Measurements from ENCODE around the gene TMEM18.

The TMEM18 gene

DNA sequence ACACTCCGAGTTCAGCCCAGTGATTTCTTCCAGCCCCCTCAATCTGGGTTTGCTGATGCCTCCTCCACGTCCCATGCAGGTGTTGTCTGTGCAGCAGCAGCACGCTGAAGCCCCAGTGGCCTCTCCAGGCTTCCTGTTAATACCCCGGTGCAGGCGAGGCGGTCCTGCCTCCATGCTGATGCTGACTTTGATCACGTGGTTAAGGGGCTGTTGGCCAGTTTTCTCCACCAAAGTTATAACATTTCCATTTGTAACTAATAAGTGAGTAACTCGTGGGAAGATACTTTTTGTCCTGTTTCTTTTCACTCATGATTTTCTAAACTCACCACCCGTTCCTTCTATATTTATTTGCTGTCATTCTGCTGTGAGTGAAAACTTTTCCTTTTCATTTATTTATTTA, 42.5 kb upstream of the TMEM18 start:
- no peak for TF ChIP-seq GLIS2 (tag by site-specific recombination; IDR thresholded peaks at IDR 0.05)
- TF ChIP-seq, protein P1, sequence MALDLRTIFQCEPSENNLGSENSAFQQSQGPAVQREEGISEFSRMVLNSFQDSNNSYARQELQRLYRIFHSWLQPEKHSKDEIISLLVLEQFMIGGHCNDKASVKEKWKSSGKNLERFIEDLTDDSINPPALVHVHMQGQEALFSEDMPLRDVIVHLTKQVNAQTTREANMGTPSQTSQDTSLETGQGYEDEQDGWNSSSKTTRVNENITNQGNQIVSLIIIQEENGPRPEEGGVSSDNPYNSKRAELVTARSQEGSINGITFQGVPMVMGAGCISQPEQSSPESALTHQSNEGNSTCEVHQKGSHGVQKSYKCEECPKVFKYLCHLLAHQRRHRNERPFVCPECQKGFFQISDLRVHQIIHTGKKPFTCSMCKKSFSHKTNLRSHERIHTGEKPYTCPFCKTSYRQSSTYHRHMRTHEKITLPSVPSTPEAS (tag by site-specific recombination; IDR thresholded peaks at IDR 0.05) = no peak
- TF ChIP-seq SP3 (tag by site-specific recombination; IDR thresholded peaks at IDR 0.05) = no peak
- no peak for TF ChIP-seq ZNF514 (tag by site-specific recombination; IDR thresholded peaks at IDR 0.05)
- no peak for TF ChIP-seq KLF10 (tag by site-specific recombination; IDR thresholded peaks at IDR 0.05)
- TF ChIP-seq ZNF426 (tag by site-specific recombination; IDR thresholded peaks at IDR 0.05) = no peak
- no peak for TF ChIP-seq YY1 (tag by site-specific recombination; IDR thresholded peaks at IDR 0.05)
- TF ChIP-seq ZNF548 (tag by site-specific recombination; IDR thresholded peaks at IDR 0.05) = no peak
- no peak for TF ChIP-seq ZNF473 (tag by site-specific recombination; IDR thresholded peaks at IDR 0.05)
- TF ChIP-seq, protein P2, sequence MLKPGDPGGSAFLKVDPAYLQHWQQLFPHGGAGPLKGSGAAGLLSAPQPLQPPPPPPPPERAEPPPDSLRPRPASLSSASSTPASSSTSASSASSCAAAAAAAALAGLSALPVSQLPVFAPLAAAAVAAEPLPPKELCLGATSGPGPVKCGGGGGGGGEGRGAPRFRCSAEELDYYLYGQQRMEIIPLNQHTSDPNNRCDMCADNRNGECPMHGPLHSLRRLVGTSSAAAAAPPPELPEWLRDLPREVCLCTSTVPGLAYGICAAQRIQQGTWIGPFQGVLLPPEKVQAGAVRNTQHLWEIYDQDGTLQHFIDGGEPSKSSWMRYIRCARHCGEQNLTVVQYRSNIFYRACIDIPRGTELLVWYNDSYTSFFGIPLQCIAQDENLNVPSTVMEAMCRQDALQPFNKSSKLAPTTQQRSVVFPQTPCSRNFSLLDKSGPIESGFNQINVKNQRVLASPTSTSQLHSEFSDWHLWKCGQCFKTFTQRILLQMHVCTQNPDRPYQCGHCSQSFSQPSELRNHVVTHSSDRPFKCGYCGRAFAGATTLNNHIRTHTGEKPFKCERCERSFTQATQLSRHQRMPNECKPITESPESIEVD (tag by site-specific recombination; IDR thresholded peaks at IDR 0.05) = no peak
- TF ChIP-seq ZNF155 (tag by site-specific recombination; IDR thresholded peaks at IDR 0.05) = no peak
- TF ChIP-seq ZNF621 (tag by site-specific recombination; IDR thresholded peaks at IDR 0.05) = no peak
- TF ChIP-seq ZNF239 (tag by site-specific recombination; IDR thresholded peaks at IDR 0.05) = no peak
- no peak for TF ChIP-seq ZNF623 (tag by site-specific recombination; IDR thresholded peaks at IDR 0.05)
- TF ChIP-seq ZFP37 (tag by site-specific recombination; IDR thresholded peaks at IDR 0.05) = no peak
- H3K4me1 ChIP-seq (ENCODE audit: control insufficient read depth, insufficient read depth, low read length) = no peaks in the 10 kb centered on the region
- no peaks in the 10 kb centered on the region for H3K36me3 ChIP-seq (ENCODE audit: control insufficient read depth in 2 of 2, insufficient read depth in 1 of 2, low read length in 2 of 2)
- H3K27ac ChIP-seq (ENCODE audit: extremely low read depth, low read depth, low read length) = no peak overlapping the region
- CTCF ChIA-PET = no interaction called here
- no peak overlapping the region for H3K4me3 ChIP-seq (ENCODE audit: low read depth, low read length)
- POLR2A ChIA-PET = no interaction called here
- H3K9me3 ChIP-seq (ENCODE audit: control insufficient read depth, insufficient read depth, low read depth, low read length) = no peaks in the 10 kb centered on the region

DNA sequence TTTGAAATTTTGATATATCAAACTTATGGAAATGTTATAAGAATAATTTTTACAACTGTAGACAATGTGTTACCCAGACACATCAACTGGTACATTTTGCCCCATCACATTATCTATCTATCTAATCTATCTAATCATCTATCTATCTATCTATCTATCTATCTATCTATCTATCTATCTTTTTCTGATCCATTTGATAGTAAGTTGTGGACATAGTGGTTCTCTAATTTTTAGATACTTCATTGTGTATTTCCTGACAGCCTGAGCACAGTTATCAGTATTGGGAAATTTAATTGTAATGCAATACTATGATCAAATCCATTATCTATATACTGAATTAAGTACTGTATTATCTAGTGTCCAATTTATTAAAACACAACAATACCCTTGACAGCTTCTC, 42.0 kb upstream of the TMEM18 start:
- CTCF ChIA-PET = interaction anchor here (1.2 kb wide), 1 partner anchor 832 kb away, joined by 5 read pairs; no protein-coding TSS in a partner anchor
- Histone ChIP-seq H3K36me3 (ENCODE audit: control insufficient read depth in 2 of 2, insufficient read depth in 1 of 2, low read length in 2 of 2) (no peaks in the 10 kb centered on the region), H3K27ac (ENCODE audit: extremely low read depth, low read depth, low read length) (no peak overlapping the region), H3K9me3 (ENCODE audit: control insufficient read depth, insufficient read depth, low read depth, low read length) (no peaks in the 10 kb centered on the region), H3K4me1 (ENCODE audit: control insufficient read depth, insufficient read depth, low read length) (no peaks in the 10 kb centered on the region), H3K4me3 (ENCODE audit: low read depth, low read length) (no peak overlapping the region)
- TF ChIP-seq, protein P3, sequence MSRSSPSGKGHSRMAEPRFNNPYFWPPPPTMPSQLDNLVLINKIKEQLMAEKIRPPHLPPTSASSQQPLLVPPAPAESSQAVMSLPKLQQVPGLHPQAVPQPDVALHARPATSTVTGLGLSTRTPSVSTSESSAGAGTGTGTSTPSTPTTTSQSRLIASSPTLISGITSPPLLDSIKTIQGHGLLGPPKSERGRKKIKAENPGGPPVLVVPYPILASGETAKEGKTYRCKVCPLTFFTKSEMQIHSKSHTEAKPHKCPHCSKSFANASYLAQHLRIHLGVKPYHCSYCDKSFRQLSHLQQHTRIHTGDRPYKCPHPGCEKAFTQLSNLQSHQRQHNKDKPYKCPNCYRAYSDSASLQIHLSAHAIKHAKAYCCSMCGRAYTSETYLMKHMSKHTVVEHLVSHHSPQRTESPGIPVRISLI (tag by site-specific recombination; IDR thresholded peaks at IDR 0.05) = no peak
- TF ChIP-seq ZFP37 (tag by site-specific recombination; IDR thresholded peaks at IDR 0.05) (no peak), ZNF747 (tag by site-specific recombination; IDR thresholded peaks at IDR 0.05) (no peak), ZXDB (tag by site-specific recombination; IDR thresholded peaks at IDR 0.05) (no peak), KLF1 (tag by site-specific recombination; IDR thresholded peaks at IDR 0.05) (no peak), ZNF341 (tag by site-specific recombination; IDR thresholded peaks at IDR 0.05; ENCODE audit: low read depth) (no peak), ZNF266 (tag by site-specific recombination; IDR thresholded peaks at IDR 0.05; ENCODE audit: low read depth) (no peak), ZNF391 (tag by site-specific recombination; IDR thresholded peaks at IDR 0.05; ENCODE audit: borderline replicate concordance, low read depth) (no peak), ZNF350 (tag by site-specific recombination; IDR thresholded peaks at IDR 0.05) (no peak), ZNF48 (tag by site-specific recombination; IDR thresholded peaks at IDR 0.05) (no peak), ZNF654 (tag by site-specific recombination; IDR thresholded peaks at IDR 0.05; ENCODE audit: low read depth) (no peak), ZNF510 (tag by site-specific recombination; IDR thresholded peaks at IDR 0.05; ENCODE audit: insufficient replicate concordance) (no peak), KLF7 (tag by site-specific recombination; IDR thresholded peaks at IDR 0.05; ENCODE audit: borderline replicate concordance) (no peak), ZNF2 (tag by site-specific recombination; IDR thresholded peaks at IDR 0.05) (no peak), GLIS2 (tag by site-specific recombination; IDR thresholded peaks at IDR 0.05) (no peak), ZNF214 (tag by site-specific recombination; IDR thresholded peaks at IDR 0.05; ENCODE audit: borderline replicate concordance) (no peak), ZNF354C (tag by site-specific recombination; IDR thresholded peaks at IDR 0.05; ENCODE audit: borderline replicate concordance, low read depth) (no peak)
- TF ChIP-seq, protein P4, sequence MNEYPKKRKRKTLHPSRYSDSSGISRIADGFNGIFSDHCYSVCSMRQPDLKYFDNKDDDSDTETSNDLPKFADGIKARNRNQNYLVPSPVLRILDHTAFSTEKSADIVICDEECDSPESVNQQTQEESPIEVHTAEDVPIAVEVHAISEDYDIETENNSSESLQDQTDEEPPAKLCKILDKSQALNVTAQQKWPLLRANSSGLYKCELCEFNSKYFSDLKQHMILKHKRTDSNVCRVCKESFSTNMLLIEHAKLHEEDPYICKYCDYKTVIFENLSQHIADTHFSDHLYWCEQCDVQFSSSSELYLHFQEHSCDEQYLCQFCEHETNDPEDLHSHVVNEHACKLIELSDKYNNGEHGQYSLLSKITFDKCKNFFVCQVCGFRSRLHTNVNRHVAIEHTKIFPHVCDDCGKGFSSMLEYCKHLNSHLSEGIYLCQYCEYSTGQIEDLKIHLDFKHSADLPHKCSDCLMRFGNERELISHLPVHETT (tag by site-specific recombination; IDR thresholded peaks at IDR 0.05) = no peak
- POLR2A ChIA-PET = no interaction called here

Measured in HEK293 (cell line).